NCI-H2227 (cell line): ENCODE measurements around the gene PRAC1.

Source experiments
- DNase-seq: peaks from one replicate; lab custom pipeline; 2025; ENCODE audit not compliant: unreplicated experiment; lab: John Stamatoyannopoulos, UW

The PRAC1 gene

GRCh38 chr17:48747445-48748363 is 25.4 kb upstream of the PRAC1 start:
- no peak for DNase-seq

- no peak for DNase-seq
These were observed 24.7 kb upstream of the PRAC1 start for GRCh38 chr17:48746916-48747444.

GRCh38 chr17:48745381-48746275 is 23.3 kb upstream of the PRAC1 start:
- DNase-seq = no peak

DNA sequence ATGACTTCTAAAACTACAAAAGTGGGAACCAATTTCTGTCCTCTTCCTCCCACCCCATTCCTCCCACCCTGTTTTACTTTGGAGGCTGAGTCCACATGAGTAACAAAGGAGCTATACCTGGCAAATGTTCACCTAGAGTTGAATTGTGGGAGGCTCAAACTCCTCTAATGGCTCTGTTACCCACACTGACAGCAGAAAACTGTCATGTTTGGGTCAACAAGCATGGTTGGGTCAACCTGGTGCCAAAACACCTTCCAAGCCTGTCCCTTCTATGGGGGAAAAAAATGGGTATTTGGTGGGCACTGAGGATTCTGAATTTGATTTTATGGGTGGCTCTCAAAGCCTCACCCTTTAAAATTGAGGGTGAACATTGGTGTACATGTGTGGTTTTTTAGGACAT is 18.2 kb upstream of the PRAC1 start:
- no peak for DNase-seq

GRCh38 chr17:48738803-48739526 is 16.6 kb upstream of the PRAC1 start:
- no peak for DNase-seq

GRCh38 chr17:48738424-48738802 is 16.1 kb upstream of the PRAC1 start:
- no peak for DNase-seq

DNA sequence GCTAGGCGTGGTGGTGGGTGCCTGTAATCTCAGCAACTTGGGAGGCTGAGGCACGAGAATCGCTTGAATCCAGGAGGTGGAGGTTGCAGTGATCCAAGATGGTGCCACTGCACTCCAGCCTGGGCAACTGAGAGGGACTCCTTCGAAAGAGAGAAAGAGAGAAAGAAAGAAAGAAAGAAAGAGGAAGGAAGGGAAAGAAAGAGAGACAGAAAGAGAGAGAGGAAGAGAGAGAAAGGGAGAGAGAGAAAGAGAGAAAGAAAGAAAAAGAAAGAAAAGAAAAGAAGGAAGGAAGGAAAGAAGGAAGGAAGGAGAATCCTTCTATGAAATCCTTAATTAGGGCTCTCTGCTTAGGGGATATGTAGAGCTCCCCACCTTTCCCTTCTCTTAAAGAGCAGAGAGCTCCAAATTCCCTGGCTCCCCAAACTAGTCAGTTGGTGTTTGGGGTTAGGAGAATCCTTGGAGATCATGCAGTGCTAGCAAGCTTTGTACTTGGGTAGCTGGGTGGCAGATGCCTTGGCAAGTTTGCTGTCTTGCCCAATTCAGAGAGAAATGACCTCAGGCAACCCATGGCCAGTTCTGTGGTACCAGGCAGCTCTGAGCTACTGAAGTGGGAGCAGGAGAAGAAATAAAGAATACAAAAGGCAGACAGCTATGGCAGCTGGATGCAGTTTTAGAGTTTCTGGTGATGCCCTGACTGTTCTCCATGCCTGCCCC is 15.2 kb upstream of the PRAC1 start:
- DNase-seq = no peak

- no peak for DNase-seq
These were observed 12.7 kb upstream of the PRAC1 start for GRCh38 chr17:48735062-48735351.

GRCh38 chr17:48734333-48735061 is 12.2 kb upstream of the PRAC1 start:
- DNase-seq = no peak

DNA sequence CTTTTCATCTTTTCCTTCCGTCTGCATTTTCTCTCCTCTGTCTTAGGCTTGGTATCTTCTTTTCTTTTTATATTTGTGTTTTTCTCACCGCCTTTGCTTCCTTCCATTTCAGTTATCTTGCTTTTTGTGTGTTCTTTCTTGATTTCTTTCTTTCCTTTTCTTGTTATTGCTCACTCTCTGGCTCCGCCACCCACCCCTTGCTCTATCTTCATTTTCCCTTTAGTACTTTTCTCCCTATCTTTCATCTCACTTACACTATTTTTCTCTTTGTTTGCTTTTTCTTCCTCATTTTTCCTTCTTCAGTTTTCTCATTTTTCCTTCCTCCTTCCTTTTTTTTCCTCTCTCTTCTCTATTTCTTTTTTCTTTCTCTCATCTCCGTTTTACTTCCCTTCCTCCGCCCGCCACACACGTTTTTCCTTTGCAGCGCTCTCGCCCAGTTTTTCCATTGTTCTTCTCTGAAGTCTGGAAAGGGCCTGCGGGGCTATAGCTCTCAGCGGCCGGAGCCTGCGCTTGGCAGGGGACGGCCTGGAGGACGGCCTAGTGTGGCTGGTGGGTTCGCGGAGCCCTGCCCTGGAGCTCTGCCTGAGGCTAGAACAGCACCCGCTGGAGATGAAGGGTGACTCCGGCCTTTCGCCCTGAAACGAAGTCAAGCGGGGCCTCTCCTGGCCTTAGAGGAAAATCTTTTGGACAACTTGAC is 11.5 kb upstream of the PRAC1 start:
- no peak for DNase-seq

GRCh38 chr17:48732688-48733629 is 10.6 kb upstream of the PRAC1 start:
- DNase-seq = no peak

DNA sequence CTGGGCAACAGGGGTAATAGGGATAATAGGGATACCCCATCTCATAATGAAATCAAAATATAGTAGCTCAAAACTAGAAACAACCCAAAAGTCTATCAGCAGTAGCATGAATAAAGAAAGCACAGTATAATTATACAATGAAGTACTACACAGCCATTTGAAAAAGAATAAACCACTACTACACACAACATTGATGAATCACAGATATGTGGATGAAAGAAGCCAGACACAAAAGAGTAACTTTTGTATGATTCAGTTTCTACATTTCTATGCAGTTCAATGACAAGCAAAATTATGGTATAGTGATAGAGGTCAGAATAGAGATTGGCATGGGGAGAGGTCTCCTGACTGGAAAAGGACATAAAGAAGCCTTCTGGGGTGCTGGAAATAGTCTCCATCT is 9.0 kb upstream of the PRAC1 start:
- DNase-seq = no peak

DNA sequence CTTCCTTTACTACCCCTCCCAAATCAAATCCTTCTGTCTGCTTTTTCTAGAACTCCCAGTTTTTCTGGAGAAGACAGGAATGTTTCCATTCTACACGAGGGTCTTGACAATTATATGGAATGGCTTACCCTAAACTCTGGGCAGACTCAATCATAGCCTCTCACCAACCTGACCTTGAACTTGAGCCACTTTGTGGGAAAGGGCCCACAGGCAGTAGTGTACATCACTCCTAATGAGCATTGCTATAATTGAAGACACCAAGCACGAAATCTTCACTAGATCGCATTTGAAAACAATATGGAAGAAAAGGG is 7.9 kb upstream of the PRAC1 start:
- DNase-seq = no peak

DNA sequence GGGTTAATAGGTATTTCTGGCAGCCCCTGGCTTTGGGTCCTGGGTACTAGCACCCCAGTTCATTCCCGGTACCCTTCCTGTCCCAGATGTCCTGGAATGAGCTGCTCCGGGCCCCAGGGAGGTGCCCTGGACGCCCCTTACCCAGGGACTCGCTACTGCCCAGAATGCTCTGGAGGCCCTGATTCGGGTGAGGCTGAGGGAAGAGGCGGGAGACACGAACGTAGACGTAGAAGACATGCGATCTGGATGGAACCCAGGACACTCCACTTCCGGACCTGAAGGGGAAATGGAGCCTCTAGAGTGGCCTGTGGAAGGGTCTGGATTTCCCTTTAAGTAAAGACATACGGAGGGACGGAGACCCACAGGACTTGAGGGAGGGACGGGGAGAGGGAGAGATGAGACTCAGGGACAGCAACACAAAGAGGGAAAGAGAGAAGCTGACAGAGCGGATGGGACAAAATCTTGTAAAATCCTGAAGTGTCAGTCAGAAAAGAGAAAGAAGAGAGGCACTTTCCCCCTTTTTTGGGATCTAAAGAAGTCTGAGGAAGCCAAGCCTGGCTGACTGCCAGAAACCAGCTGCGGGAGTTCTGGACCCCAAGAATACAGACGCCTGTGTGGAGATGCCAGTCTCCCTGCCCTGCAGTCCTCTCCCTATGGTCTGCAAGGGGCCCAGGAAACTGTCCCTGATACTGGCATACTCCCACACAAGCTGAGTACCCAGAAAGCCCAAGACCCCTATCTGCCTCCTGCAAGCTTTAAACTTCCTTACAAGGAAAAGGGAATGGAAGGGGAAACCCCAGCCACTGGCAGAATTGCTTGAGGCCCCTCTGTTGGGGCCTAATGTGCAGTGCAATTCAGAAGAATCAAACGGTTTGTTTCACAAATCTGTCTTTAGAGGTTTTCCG is 7.3 kb upstream of the PRAC1 start:
- no peak for DNase-seq

- peak; percentile 72 for DNase-seq
These were observed 6.2 kb upstream of the PRAC1 start, which contains the start of gene HOXB13 for GRCh38 chr17:48728232-48729231. Gene HOXB13, minus strand, starts transcription at chr17:48728750. Its CDS starts 157 bp downstream, at chr17:48728593.
